Astrocyte of the spinal cord (primary cell): ENCODE measurements around the gene POLE2.
A peak's percentile ranks its signal among the peaks of the same experiment; 100 is the strongest.
"Not testable (repeated sequence)": the region's sequence is repeated elsewhere in the genome, so short reads cannot be mapped to it uniquely, and the experiment has no call there.

Experiments
- DNase-seq: peaks from one replicate; pipeline ENCODE4 v3.0.0; 2011; ENCODE audit warnings: low read depth, low spot score
- H3K4me3 ChIP-seq: 2 replicates; pipeline ENCODE4 v1.5.1; 2011; ENCODE audit warnings: low read depth, mild to moderate bottlenecking, low read length, moderate library complexity
- in situ Hi-C: cut with HindIII; loops from 2 replicates; pipeline ENCODE4 v1.10.0; 2017; ENCODE audit warnings: low sequenced_read_pairs
- TF ChIP-seq, protein P1 (sequence below): IDR thresholded peaks from 2 replicates; pipeline ENCODE4 v1.5.1; 2012; ENCODE audit warnings: low read depth, mild to moderate bottlenecking, low read length, inconsistent platforms

The POLE2 gene

DNA sequence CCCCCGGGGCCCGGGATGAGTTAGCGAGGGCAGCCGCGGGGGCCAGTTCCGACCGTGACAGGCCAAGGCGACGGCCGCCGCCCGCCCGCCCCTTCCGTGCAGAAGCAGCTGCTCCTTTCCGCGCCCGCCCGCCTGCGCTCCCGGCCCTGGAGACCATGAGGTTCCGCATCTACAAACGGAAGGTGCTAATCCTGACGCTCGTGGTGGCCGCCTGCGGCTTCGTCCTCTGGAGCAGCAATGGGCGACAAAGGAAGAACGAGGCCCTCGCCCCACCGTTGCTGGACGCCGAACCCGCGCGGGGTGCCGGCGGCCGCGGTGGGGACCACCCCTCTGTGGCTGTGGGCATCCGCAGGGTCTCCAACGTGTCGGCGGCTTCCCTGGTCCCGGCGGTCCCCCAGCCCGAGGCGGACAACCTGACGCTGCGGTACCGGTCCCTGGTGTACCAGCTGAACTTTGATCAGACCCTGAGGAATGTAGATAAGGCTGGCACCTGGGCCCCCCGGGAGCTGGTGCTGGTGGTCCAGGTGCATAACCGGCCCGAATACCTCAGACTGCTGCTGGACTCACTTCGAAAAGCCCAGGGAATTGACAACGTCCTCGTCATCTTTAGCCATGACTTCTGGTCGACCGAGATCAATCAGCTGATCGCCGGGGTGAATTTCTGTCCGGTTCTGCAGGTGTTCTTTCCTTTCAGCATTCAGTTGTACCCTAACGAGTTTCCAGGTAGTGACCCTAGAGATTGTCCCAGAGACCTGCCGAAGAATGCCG lies 66.7 kb downstream of the POLE2 start:
- in situ Hi-C loops = no loop called here
- no peak for DNase-seq
- TF ChIP-seq, protein P1, sequence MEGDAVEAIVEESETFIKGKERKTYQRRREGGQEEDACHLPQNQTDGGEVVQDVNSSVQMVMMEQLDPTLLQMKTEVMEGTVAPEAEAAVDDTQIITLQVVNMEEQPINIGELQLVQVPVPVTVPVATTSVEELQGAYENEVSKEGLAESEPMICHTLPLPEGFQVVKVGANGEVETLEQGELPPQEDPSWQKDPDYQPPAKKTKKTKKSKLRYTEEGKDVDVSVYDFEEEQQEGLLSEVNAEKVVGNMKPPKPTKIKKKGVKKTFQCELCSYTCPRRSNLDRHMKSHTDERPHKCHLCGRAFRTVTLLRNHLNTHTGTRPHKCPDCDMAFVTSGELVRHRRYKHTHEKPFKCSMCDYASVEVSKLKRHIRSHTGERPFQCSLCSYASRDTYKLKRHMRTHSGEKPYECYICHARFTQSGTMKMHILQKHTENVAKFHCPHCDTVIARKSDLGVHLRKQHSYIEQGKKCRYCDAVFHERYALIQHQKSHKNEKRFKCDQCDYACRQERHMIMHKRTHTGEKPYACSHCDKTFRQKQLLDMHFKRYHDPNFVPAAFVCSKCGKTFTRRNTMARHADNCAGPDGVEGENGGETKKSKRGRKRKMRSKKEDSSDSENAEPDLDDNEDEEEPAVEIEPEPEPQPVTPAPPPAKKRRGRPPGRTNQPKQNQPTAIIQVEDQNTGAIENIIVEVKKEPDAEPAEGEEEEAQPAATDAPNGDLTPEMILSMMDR = no peak
- H3K4me3 ChIP-seq = peak overlapping the region; percentile 93

DNA sequence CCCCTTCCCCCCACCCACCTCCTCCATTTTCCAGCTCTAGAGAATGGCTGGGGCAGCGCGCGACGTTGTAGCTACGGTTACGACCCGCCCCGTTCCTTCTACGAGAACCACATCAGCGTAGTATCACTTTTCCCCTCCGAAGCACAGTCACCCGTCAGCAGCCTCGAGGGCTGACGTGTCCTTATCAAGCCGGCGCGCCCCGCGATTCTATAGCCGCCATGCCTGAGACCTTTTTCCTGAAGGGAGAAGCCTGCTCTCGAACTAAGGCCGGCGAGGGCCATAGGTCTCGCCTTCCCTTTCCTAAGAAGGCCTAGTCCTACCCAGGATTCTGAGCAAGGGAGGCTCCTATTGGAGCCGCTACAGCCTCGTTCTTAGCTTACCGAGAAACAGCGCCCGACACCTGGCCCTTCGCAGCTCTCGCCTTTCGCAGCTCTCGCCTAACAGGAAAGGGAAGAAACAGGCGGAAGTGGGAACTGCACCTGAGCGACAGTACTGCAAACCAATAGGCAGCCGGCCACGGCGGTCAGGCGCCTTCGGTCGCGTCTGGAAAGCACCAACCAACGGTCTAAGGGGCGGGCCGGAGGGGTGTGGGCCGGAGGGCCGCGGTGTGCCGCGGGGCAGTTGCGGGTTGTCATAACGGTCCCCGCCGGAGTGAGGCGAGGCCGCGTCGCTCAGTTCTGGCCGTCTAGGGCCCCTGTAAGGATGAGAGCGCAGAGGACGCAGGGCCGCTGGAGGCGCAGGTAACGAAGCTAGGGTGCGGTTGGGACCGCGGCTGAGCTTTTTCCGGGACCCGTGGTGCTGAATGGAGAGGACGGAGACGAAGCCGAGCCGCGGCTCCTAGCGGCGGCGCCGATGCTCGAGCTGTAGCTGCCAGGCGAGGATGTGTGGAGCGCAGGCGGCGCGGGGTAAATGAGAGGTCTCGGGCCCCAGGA lies 67.6 kb downstream of the POLE2 start, which contains the start of the genes MGAT2 and RPL36AL:
Gene MGAT2, plus strand, starts transcription at position 618 of the 932 bp plus-strand sequence. CDS start 470 bp downstream, outside the sequence.
Gene RPL36AL, minus strand, starts transcription at position 445 of the 932 bp plus-strand sequence. CDS start 1,522 bp downstream, outside the sequence.
- peak within 1 kb of the TSS; percentile 93 for H3K4me3 ChIP-seq
- in situ Hi-C loops = no loop called here
- TF ChIP-seq, protein P1 = peak; percentile 45
- peak; percentile 99 for DNase-seq

DNA sequence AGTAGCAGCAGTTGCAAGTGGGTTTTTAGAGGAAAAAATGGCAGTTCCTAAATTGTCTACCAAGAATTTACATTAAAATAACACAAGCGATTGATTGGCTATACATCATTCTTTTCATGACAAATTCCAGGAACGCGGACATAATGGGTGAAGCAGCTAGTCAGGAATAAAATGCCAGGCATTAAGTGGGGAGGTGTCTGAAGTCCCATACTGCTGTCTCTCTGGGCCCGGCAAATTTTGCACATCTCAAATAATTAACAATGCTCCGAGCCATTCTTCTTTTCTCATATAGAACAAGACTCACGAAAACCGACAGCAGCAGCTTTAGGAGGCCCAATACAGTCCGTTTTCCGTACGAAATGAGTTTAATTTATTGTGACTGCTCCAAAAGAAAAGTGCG lies 68.3 kb downstream of the POLE2 start:
- in situ Hi-C loops = no loop called here
- TF ChIP-seq, protein P1 = no peak
- H3K4me3 ChIP-seq = peak overlapping the region; percentile 93
- no peak for DNase-seq

DNA sequence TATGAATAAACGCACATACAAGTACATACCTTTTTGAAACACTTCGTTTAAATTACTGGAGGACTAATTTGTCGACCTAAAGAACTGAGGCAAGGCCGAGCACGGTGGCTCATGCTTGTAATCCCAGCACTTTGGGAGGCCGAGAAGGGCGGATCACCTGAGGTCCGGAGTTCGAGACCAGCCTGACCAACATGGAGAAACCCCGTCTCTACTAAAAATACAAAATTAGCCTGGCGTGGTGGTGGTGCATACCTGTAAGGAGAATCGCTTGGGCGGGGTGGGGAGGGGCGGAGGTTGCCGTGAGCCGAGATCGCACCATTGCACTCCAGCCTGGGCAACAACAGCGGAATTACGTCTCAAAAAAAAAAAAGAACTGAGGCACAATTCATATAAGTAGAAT lies 68.7 kb downstream of the POLE2 start:
- peak overlapping the region; percentile 93 for H3K4me3 ChIP-seq
- DNase-seq, in situ Hi-C loops: not testable (repeated sequence)

DNA sequence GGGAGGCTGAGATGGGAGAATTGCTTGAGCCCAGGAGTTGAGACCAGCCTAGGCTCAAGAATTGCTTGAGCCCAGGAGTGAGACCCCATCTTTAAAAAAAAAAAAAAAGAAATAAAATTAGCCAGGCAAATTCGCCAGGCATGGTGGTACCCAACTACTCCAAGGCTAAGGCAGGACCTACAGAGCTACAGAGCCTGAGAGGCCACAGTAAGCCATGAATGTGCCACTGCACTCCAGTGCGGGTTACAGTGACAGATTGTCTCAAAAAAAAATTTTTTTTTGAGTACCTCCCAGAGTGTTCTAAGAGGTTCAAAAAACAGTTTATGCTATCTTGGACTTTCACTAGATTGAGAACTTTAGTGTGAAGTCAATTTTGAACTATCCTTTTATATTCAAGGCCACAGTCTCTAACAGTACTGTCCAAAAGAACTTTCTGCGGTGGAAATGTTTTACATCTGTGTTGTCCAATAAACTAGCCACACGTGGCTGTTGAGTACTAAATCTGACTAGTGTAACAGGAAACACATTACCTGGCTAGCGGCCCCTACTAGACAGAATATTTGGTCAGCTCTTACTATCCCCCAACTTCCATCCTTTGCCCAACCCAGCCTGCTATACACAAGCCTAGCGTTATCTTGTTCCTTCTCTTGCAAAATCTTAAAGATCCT lies 70.0 kb downstream of the POLE2 start:
- DNase-seq = no peak
- H3K4me3 ChIP-seq = no peak overlapping the region
- TF ChIP-seq, protein P1 = no peak
- in situ Hi-C loops = no loop called here

DNA sequence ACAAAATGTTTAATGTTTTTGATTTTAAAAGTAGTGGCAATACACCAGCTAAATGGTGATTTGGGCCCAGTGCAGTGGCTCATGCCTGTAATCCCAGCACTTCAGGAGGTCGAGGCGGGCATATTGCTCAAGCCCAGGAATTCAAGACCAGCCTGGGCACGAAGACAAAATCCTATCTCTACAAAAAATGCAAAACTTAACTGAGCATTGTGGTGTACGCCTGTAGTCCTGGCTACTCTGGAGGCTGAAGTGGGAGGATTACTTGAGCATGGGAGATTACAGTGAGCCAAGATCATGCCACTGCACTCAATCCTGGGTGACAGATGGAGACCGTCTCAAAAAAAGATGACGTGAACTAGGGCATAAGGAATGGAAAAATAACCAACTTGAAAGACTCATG lies 72.2 kb downstream of the POLE2 start:
- in situ Hi-C loops = no loop called here
- no peak for DNase-seq
- TF ChIP-seq, protein P1 = no peak
- H3K4me3 ChIP-seq = no peak overlapping the region
